Smooth muscle cell (in vitro differentiated cells): ENCODE measurements around the gene ELANE. TPM values are rescaled to one million over a fixed set of nuclear protein-coding genes. Genes with fewer than 3 reads are reported as not detected.
A peak's percentile ranks its signal among the peaks of the same experiment; 100 is the strongest.
"Not testable (repeated sequence)": the region's sequence is repeated elsewhere in the genome, so short reads cannot be mapped to it uniquely, and the experiment has no call there.

ENCODE experiments used
- DNase-seq: peaks from one replicate; lab custom pipeline; 2025; ENCODE audit not compliant: unreplicated experiment; lab: John Stamatoyannopoulos, UW
- H2AFZ ChIP-seq: fragments of 200-600 bp; sonication (generic); 2 replicates; pipeline ENCODE4 v1.6.0; 2016; ENCODE audit warnings: antibody characterized with exemption, low read depth, mild to moderate bottlenecking
- H3F3A ChIP-seq: fragments of 200-600 bp; sonication (generic); 2 replicates; pipeline ENCODE4 v1.6.0; 2017; ENCODE audit warnings: antibody characterized with exemption, low read depth
- H3K27ac ChIP-seq: fragments of 200-600 bp; sonication (generic); 2 replicates; pipeline ENCODE4 v1.5.1; 2016; ENCODE audit warnings: low read depth, mild to moderate bottlenecking
- H3K27me3 ChIP-seq: fragments of 200-600 bp; sonication (generic); 2 replicates; pipeline ENCODE4 v1.6.1; 2016; ENCODE audit warnings: low read depth, mild to moderate bottlenecking
- H3K36me3 ChIP-seq: fragments of 200-600 bp; sonication (generic); 2 replicates; pipeline ENCODE4 v1.5.1; 2016; ENCODE audit warnings: low read depth
- H3K4me1 ChIP-seq: fragments of 200-600 bp; sonication (generic); 2 replicates; pipeline ENCODE4 v1.5.1; 2016; ENCODE audit warnings: low read depth
- H3K4me2 ChIP-seq: fragments of 200-600 bp; sonication (generic); 2 replicates; pipeline ENCODE4 v1.6.0; 2016; ENCODE audit warnings: mild to moderate bottlenecking
- H3K4me3 ChIP-seq: fragments of 200-600 bp; sonication (generic); 2 replicates; pipeline ENCODE4 v1.5.1; 2016; ENCODE audit warnings: mild to moderate bottlenecking
- H3K79me2 ChIP-seq: fragments of 200-600 bp; sonication (generic); 2 replicates; pipeline ENCODE4 v1.6.0; 2016; ENCODE audit warnings: low read depth, mild to moderate bottlenecking
- H3K9ac ChIP-seq: fragments of 200-600 bp; sonication (generic); 2 replicates; pipeline ENCODE4 v1.6.0; 2016; ENCODE audit warnings: low read depth
- H3K9me3 ChIP-seq: fragments of 200-600 bp; sonication (generic); replicated peaks from 2 replicates; pipeline ENCODE4 v1.5.1; 2016; ENCODE audit warnings: low read depth
- H4K20me1 ChIP-seq: fragments of 200-600 bp; sonication (generic); 2 replicates; pipeline ENCODE4 v1.6.0; 2016; ENCODE audit warnings: low read depth
- WGBS: methylation state at CpG from one replicate; pipeline ENCODE4 v1.1.7; 2016; ENCODE audit warnings: low lambda C conversion rate; 5-methylcytosine and 5-hydroxymethylcytosine counted together
- polyA plus RNA-seq: library from polyadenylated mRNA; unstranded; fragments of >200 nt; fragmentation: Nextera tagmentation; extraction: Ambion mirVana; gene quantifications from 2 replicates; pipeline ENCODE4 v1.2.1, GENCODE V29; 2016
- total RNA-seq: library from RNA; depleted of rRNA; stranded (reverse); fragments of >200 nt; gene quantifications from 2 replicates; pipeline ENCODE4 v1.2.3, GENCODE V29; 2014
- TF ChIP-seq, protein P1 (sequence below): fragments of 200-600 bp; sonication (generic); IDR thresholded peaks from 2 replicates; pipeline ENCODE4 v1.5.1; 2017; ENCODE audit warnings: borderline replicate concordance, mild to moderate bottlenecking, antibody characterized with exemption; ENCODE audit not compliant: insufficient read depth, poor library complexity, severe bottlenecking

Gene ELANE
- total and polyA plus RNA-seq, 2 experiments from 2014 or later = not detected

DNA sequence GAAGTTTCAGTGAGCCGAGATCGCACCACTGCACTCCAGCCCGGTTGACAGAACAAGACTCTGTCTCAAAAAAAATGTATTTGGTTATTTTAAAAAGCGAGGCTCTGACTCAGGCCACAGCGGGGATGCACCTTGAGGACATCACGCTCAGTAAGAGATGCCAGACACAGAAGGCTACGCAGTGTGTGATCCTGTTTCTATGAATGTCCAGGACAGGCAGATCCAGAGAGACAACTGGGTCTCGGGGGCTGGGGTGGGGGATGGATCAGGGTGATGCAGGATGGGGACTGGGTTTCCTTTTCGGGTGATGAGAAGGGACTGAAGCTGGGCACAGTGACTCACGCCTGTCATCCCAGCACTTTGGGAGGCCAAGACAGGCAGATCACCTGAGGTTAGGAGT lies 35.5 kb downstream of the ELANE start:
- no peaks in the 10 kb centered on the region for H3F3A ChIP-seq
- H3K27ac ChIP-seq = no peak overlapping the region
- TF ChIP-seq, protein P1, sequence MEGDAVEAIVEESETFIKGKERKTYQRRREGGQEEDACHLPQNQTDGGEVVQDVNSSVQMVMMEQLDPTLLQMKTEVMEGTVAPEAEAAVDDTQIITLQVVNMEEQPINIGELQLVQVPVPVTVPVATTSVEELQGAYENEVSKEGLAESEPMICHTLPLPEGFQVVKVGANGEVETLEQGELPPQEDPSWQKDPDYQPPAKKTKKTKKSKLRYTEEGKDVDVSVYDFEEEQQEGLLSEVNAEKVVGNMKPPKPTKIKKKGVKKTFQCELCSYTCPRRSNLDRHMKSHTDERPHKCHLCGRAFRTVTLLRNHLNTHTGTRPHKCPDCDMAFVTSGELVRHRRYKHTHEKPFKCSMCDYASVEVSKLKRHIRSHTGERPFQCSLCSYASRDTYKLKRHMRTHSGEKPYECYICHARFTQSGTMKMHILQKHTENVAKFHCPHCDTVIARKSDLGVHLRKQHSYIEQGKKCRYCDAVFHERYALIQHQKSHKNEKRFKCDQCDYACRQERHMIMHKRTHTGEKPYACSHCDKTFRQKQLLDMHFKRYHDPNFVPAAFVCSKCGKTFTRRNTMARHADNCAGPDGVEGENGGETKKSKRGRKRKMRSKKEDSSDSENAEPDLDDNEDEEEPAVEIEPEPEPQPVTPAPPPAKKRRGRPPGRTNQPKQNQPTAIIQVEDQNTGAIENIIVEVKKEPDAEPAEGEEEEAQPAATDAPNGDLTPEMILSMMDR = no peak
- H3K79me2 ChIP-seq = peaks cover 16% of the 10 kb centered on the region
- peaks cover 50% of the 10 kb centered on the region for H4K20me1 ChIP-seq
- no peak overlapping the region for H2AFZ ChIP-seq
- no peak overlapping the region for H3K4me3 ChIP-seq
- H3K4me2 ChIP-seq = no peak overlapping the region
- H3K9ac ChIP-seq = no peak overlapping the region
- no peaks in the 10 kb centered on the region for H3K4me1 ChIP-seq
- H3K9me3 ChIP-seq = no peaks in the 10 kb centered on the region
- DNase-seq = no peak
- H3K27me3 ChIP-seq = no peaks in the 10 kb centered on the region
- 99% methylated on average over 9 of the region's 10 CpGs for WGBS
- H3K36me3 ChIP-seq = no peaks in the 10 kb centered on the region

DNA sequence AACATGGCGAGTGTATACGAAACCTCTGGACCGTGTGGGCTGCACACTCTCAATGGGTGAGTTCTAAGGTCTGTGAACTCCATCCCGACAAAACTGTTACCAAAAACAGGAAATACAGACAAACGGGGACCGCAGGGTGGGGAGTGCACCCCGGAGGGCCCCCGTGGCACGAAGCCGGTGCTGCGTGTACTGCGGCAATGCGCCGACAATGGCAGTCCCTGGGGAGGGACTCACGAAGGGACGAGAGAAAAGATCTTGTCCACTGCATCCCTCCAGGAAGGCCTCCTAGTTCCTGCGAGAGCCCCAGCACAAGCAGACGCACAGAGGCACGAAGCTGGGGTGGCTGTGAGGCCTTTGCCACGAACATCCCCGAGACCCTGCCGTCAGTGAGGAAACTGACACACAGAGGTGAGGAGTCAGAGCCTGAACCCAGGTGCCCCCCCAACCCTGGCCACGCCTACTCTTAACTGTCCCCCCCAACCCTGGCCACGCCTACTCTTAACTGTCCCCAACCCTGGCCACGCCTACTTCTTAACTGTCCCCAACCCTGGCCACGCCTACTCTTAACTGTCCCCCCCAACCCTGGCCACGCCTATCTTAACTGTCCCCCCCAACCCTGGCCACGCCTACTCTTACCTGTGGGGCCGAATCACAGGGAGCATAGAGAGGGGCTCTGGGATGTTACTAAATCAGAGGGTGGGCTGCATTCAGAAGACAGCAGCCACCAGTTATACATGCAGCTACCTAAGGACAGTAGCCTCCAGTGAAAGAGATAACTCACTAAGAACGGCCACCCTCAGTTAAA lies 36.7 kb downstream of the ELANE start:
- 99% methylated on average over 30 of the region's 30 CpGs for WGBS
- no peaks in the 10 kb centered on the region for H3K27me3 ChIP-seq

DNA sequence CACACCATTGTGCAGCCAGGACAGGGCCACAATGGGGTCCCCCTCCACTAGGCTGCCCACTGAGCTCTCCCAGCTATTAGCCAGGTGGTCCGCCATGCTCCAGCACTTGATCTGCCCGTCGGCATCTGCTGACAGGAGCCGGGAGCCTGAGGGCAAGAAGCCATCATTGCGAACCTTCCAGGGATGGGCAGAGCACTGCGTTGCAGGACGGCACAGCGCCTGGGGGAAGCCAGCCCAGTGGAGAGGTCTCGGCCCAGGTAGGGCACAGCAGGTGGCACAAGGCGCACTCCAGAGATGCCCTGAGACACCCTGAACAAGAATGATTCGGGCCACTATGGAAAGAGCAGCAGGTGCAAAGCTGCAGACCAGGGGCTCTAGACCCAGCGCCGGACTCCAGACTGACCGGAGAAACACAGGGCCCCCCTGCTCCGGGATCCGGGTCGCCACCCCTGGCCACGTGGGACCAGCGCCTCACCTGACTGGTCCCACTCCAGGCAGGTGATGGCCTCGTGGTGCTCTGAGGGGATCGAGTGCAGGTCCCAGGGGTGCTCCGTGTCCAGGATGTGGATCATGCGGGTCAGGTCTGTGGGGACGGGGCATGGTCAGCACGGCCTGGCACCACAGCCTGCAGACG lies 37.7 kb downstream of the ELANE start:
- Histone ChIP-seq H3K79me2 (peaks cover 16% of the 10 kb centered on the region), H2AFZ (no peak overlapping the region), H3K4me1 (no peaks in the 10 kb centered on the region), H3K4me2 (no peak overlapping the region), H3K4me3 (no peak overlapping the region), H3K36me3 (no peaks in the 10 kb centered on the region), H3F3A (peaks cover 5% of the 10 kb centered on the region), H4K20me1 (peaks cover 32% of the 10 kb centered on the region), H3K9ac (no peak overlapping the region), H3K9me3 (no peaks in the 10 kb centered on the region), H3K27ac (no peak overlapping the region), H3K27me3 (no peaks in the 10 kb centered on the region)
- DNase-seq = no peak
- WGBS = 99% methylated on average over 25 of the region's 26 CpGs
- TF ChIP-seq, protein P1 = no peak

More for the DNA sequence above, 36.7 kb downstream of the ELANE start:
- H3K27ac ChIP-seq = no peak overlapping the region
- no peaks in the 10 kb centered on the region for H3K4me1 ChIP-seq
- no peak overlapping the region for H2AFZ ChIP-seq
- H3K9me3 ChIP-seq = no peaks in the 10 kb centered on the region
- TF ChIP-seq, protein P1 = no peak
- H3K4me2 ChIP-seq = no peak overlapping the region
- peaks cover 16% of the 10 kb centered on the region for H3K79me2 ChIP-seq
- no peak overlapping the region for H3K4me3 ChIP-seq
- peaks cover 3% of the 10 kb centered on the region for H3F3A ChIP-seq
- DNase-seq = no peak
- peaks cover 42% of the 10 kb centered on the region for H4K20me1 ChIP-seq
- no peaks in the 10 kb centered on the region for H3K36me3 ChIP-seq
- H3K9ac ChIP-seq = no peak overlapping the region

DNA sequence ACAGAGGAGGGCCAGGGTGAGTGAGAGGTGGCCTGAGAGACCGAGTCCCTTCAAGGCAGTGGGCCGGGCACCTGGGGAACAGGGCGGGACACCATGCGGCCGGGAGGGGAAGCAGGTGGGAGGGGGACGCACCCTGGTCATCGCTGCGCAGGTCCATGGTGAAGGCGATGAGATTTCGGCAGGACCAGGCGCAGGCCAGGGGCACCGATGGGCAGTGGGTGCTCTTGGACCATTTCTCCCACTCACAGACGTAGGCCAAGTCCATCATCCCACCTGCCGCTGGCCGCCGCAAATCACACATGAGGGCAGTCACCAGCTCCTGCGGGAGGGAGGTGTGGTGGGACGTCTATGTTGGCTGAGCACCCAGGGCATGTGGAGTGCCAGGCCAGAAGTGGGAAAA lies 38.7 kb downstream of the ELANE start:
- H3K4me1 ChIP-seq = no peaks in the 10 kb centered on the region
- no peaks in the 10 kb centered on the region for H3K36me3 ChIP-seq
- no peak overlapping the region for H3K4me2 ChIP-seq
- WGBS = 96% methylated on average over 16 of the region's 18 CpGs
- H3F3A ChIP-seq = peaks cover 5% of the 10 kb centered on the region
- no peak overlapping the region for H3K9ac ChIP-seq
- H3K27me3 ChIP-seq = no peaks in the 10 kb centered on the region
- peaks cover 16% of the 10 kb centered on the region for H3K79me2 ChIP-seq
- no peaks in the 10 kb centered on the region for H3K9me3 ChIP-seq
- TF ChIP-seq, protein P1 = no peak
- DNase-seq = no peak
- peaks cover 22% of the 10 kb centered on the region for H4K20me1 ChIP-seq
- no peak overlapping the region for H3K4me3 ChIP-seq
- no peak overlapping the region for H2AFZ ChIP-seq
- no peak overlapping the region for H3K27ac ChIP-seq

DNA sequence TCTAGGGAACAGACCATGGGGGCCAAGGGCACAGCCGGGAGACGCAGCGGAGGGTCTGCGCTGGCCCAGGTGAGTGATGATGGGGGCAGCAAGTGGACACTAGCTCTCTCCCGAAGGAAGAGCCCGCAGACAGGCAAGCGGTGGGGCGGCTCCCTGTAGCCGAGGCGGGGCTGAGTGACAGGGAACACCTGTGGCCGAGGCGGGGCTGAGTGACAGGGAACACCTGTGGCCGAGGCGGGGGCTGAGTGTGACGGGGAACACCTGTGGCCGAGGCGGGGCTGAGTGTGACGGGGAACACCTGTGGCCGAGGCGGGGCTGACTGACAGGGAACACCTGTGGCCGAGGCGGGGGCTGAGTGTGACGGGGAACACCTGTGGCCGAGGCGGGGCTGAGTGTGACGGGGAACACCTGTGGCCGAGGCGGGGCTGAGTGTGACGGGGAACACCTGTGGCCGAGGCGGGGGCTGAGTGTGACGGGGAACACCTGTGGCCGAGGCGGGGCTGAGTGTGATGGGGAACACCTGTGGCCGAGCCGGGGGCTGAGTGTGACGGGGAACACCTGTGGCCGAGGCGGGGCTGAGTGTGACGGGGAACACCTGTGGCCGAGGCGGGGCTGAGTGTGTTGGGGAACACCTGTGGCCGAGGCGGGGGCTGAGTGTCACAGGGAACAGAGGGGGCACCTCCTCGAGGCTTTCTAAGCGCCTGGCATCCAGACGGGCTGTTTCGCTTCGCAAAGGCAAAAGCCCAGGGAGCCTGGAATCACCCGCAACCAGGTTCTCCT lies 39.5 kb downstream of the ELANE start:
- H3K9me3 ChIP-seq, H3K4me1 ChIP-seq, H2AFZ ChIP-seq, H3F3A ChIP-seq, H3K36me3 ChIP-seq, H3K27me3 ChIP-seq, H3K27ac ChIP-seq, DNase-seq: not testable (repeated sequence)
- H3K4me2 ChIP-seq = peak overlapping the region; percentile 97
- H4K20me1 ChIP-seq = peaks cover 19% of the 10 kb centered on the region
- peak overlapping the region; percentile 97 for H3K4me3 ChIP-seq
- WGBS = 95% methylated on average over 15 of the region's 50 CpGs
- peak overlapping the region; percentile 95 for H3K9ac ChIP-seq
- H3K79me2 ChIP-seq = peaks cover 16% of the 10 kb centered on the region
